GM18505 (cell line): ENCODE data around the gene PARP16.
"Not testable (repeated sequence)": the region's sequence is repeated elsewhere in the genome, so short reads cannot be mapped to it uniquely, and the experiment has no call there.

Experiments
- ATAC-seq: cut with Tn5 transposase; IDR thresholded peaks from one replicate; pipeline ENCODE4 v1.9.1; 2021; ENCODE audit not compliant: unreplicated experiment
- POLR2A ChIP-seq: IDR thresholded peaks from 4 replicates; pipeline ENCODE4 v1.6.1; 2011; ENCODE audit warnings: borderline replicate concordance; ENCODE audit not compliant: insufficient read depth, insufficient read length; ENCODE audit errors: extremely low read depth

PARP16 gene

GRCh38 chr15:65278480-65278879 is 8.2 kb downstream of the PARP16 start:
- no peak for ATAC-seq
- no peak for TF ChIP-seq POLR2A

GRCh38 chr15:65277015-65277414 is 9.7 kb downstream of the PARP16 start:
- no peak for TF ChIP-seq POLR2A

GRCh38 chr15:65275728-65276126 is 11.0 kb downstream of the PARP16 start:
- no peak for ATAC-seq
- no peak for TF ChIP-seq POLR2A

More at GRCh38 chr15:65277015-65277414, 9.7 kb downstream of the PARP16 start:
- ATAC-seq, result no peak

- no peak for TF ChIP-seq POLR2A
- no peak for ATAC-seq
These were observed 11.5 kb downstream of the PARP16 start for GRCh38 chr15:65275104-65275727.

- not testable (repeated sequence) for ATAC-seq
These were observed 15.7 kb downstream of the PARP16 start for GRCh38 chr15:65270811-65271545.

GRCh38 chr15:65268411-65268810 is 18.3 kb downstream of the PARP16 start:
- TF ChIP-seq POLR2A, result no peak
- no peak for ATAC-seq

GRCh38 chr15:65266469-65266868 is 20.2 kb downstream of the PARP16 start:
- no peak for ATAC-seq
- TF ChIP-seq POLR2A, result no peak

GRCh38 chr15:65264863-65265430 is 21.7 kb downstream of the PARP16 start:
- ATAC-seq, result no peak
- no peak for TF ChIP-seq POLR2A

- no peak for ATAC-seq
- TF ChIP-seq POLR2A, result no peak
These were observed 23.4 kb downstream of the PARP16 start for GRCh38 chr15:65263313-65263712.

- no peak for ATAC-seq
- no peak for TF ChIP-seq POLR2A
These were observed 25.7 kb downstream of the PARP16 start for GRCh38 chr15:65260968-65261367.

- no peak for TF ChIP-seq POLR2A
- no peak for ATAC-seq
These were observed 27.3 kb downstream of the PARP16 start for GRCh38 chr15:65259367-65259797.

- ATAC-seq, result no peak
- TF ChIP-seq POLR2A, result no peak
These were observed 28.1 kb downstream of the PARP16 start for GRCh38 chr15:65258375-65259262.

GRCh38 chr15:65255486-65256140 is 31.1 kb downstream of the PARP16 start:
- ATAC-seq, result no peak

More at GRCh38 chr15:65255486-65256140, 31.1 kb downstream of the PARP16 start:
- no peak for TF ChIP-seq POLR2A
